HG03439 (cell line): ENCODE data around the gene MED15.
"Not testable (repeated sequence)": the region's sequence is repeated elsewhere in the genome, so short reads cannot be mapped to it uniquely, and the experiment has no call there.

Source experiments
- ATAC-seq: cut with Tn5 transposase; IDR thresholded peaks from one replicate; pipeline ENCODE4 v1.9.1; 2021; ENCODE audit warnings: mild to moderate bottlenecking, moderate library complexity; ENCODE audit not compliant: unreplicated experiment

The MED15 gene

DNA sequence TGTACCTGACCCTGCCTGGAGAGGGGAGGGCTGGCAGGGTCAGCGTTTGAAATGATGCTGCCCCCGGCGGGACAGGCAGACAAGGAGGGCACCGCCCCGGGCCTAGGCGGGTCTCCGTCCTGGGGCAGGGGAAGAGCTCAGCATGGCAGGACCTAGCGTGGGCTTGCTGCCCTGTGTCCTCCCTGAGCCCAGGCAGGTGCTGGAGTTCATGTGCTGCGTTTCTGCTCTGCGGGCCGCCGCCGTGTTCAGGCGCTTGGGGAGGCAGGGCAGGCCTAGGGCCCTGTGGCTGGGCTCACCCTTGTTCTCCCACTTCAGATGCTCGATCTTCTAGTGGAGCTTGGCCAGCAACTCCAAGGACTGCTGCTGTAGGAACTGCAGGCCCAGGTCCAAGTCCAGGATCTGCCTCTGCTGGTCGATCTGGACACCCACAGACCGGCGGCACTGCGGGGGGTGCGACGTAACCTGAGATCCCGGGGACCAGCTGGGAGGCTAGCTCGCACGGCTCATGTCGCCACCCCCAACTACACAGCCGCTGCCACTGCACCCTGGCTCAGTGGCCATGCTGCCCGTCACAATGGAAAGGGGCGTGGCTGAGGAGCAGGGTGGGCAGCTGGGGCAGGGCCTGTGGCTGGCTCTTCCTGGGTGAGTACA is 84.4 kb downstream of the MED15 start:
- ATAC-seq, result no peak

GRCh38 chr22:20594038-20594437 is 86.6 kb downstream of the MED15 start:
- ATAC-seq, result not testable (repeated sequence)

GRCh38 chr22:20594486-20594885 is 87.1 kb downstream of the MED15 start:
- ATAC-seq, result not testable (repeated sequence)

DNA sequence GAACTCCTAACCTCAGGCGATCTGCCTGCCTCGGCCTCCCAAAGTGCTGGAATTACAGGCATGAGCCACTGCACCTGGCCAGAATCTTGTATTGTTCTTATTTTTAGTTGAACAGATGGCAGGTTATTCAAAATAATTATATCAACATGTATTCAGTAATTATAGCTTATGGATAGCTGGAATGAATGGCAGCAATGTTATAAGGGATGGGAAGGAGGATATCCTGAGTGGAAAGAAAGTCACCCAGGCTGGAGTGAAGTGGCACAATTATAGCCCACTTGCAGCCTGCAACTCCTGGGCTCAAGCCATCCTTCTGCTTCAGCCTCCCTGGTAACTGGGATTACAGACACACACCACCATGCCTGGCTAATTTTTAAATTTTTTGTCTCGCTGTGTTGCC is 88.1 kb downstream of the MED15 start:
- no peak for ATAC-seq

- ATAC-seq, result no peak
Measured at GRCh38 chr22:20599117-20599516, 91.7 kb downstream of the MED15 start.

DNA sequence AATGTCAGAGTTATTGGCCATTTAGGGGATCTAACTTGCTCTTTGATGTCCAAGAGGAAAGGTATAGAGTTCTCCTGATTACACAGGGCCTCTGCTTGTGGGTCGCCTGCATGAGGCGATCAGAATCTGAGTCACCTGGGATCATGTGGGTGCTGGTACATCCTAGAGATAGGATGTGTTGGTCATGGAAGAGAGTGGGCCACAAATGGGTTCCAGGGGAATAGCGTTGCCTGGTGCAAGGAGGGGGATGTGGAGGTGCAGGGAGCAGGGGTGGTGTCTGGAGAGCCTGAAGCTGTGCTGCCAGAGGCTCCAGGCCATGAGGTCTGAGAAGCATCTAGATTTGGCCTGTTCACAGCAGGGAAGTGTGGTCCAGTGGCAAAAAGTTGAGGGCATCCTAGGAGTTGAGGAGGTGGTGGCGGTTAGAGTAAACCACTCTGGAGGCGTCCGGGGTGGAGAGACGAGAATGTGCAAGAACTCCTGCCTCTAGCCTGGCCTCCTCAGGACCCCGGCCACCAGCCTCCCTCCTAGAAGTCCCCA is 92.8 kb downstream of the MED15 start:
- no peak for ATAC-seq

DNA sequence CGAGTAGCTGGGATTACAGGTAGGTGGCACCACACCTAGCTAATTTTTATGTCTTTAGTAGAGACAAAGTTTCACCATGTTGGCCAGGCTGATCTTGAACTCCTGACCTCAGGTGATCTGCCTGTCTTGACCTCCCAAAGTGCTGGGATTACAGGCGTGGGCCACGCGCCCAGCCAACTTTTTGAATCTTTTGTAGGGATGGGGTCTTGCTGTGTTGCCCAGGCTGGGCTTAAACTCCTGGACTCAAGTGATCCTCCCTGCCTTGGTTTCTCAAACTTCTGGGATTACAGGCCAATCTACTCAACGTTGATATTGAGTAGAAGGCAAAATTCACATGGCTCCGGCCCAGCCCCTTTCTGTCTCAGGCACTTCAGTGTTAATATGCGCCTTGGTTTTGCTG is 93.9 kb downstream of the MED15 start:
- ATAC-seq, result no peak

DNA sequence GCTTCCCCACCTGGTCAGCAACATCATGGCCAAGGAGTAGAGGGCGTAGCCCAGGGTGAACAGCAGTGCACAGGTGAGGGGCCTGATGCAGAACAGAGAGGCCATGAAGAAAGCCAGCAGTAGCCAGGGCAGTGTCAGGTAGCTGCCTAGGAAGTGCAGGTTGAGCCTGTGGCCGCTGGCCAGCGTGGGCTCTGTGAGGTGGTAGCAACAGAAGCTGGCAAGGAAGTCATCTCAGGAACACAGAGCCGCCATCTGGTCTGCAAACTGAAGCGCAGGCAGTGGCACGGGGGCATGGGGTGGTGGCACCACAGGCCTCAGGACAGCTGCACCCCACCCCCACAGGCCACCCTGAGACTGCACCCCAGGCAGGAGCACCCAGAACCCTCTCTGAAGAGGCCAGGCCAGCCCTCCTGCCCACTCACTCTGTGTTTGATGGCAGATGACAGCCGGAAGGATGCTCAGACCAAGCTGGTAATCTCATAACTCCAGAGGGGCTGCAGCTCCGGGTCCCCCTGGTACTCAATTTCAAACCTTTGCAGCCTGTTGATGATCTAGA is 95.3 kb downstream of the MED15 start:
- ATAC-seq, result no peak

GRCh38 chr22:20604092-20604747 is 96.8 kb downstream of the MED15 start:
- no peak for ATAC-seq

GRCh38 chr22:20604776-20605221 is 97.4 kb downstream of the MED15 start:
- no peak for ATAC-seq

GRCh38 chr22:20605328-20605727 is 97.9 kb downstream of the MED15 start:
- no peak for ATAC-seq

DNA sequence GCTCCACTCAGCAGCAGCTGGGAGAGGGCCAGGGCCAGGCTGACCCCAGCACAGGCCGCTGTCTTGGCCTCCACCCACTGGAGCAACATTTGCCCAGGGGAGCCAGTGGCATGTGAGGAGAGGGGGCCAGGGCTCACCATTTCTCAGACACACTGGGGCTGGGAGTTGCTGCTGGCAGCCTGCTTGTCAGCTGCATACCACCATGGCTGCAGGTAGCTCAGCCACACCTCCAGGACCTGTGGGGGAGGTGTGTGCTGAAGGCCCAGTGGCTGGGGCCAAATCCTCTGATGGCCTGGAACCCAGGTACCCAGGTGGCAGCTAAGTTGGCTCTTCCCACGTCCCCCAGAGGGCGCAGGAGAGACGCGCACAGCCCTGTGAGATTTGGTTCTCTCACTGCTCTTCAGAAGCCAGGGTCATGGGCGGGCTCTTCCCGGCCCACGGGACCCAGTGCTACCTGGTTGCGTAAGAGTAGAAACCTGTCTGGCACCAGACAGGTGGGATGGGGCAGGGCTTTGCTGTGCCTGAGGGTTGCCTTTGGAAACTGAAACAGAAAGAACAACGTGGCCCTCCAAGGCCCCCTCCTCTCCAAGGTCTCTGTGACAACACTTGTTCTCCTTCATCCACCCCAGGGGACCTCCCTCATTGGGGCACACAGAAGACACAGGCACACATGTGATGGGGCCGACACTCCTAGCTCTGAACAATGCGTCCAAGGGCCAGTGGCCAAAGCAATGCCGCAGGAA is 98.8 kb downstream of the MED15 start:
- no peak for ATAC-seq

DNA sequence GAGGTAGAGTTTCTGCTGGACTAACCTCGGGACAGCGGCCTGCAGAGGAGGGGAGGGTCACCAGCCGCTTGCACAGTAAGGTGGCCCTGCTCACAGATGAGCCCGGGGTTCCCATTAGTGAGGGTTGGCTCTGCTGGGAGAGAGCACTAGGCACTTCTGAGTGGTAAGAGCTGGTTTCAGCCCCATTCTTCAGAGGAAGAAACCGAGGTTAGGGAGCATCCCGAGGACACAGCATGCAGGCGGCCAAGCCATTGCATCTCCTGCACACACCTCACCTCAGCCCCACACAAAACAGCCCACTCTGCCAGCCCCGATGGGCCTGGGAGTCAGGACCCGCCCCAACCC is 99.3 kb downstream of the MED15 start:
- no peak for ATAC-seq

DNA sequence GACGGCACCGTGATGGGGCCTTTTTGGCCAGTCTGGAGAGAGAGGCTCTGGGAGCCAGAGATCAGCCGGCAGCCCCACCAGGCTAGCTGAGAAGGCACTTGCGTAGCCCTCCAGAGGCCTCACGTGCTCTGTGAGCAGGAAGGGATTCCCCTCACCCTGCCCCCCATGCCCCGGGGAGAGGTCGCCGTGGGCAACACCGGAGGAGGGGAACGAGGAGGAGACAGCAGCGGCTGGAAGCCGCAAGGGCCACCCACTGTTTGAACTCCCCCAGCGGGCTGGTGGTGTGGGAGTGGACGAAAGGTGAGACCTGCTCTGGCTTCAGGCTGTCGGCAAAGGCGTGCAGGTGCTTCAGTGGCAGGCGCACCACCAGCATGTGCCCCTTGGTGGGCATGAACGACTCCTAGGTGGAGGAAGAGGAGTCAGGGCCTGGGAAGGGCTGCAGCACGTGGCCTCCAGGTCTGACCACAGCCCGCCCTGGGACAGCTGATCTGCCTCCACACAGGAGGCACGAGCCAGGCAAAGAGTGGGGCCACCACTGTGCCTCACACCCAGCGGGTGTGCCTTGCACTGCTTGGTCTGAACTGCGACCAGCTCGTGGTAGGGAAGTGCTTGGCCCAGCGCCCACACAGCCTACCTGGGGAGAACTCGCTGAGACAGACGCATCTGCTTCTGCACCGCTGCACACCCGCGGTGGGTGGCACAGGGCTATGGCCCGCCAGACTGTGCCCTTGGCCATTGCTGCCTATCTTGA is 99.9 kb downstream of the MED15 start:
- no peak for ATAC-seq

- ATAC-seq, result no peak
Measured at GRCh38 chr22:20610243-20610686, 102.9 kb downstream of the MED15 start.

DNA sequence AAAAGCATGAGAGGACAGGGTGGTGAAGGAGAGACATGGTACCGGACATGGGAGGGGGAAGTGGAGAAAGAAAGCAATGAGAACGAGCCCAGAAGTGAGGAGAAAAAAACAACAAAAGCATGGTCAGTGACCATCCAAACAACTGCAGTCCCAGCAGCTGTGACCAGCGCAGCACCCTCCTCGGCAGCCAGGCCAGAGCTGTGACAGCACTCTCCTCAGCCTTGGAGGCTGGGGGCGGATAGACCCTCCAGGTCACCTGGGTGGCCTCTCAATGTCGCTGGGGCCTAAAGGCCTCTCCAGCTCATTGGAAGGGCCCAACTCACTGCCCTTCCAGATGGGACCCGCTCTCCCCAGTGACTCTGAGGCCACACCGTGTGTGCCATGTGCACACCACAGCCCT is 103.3 kb downstream of the MED15 start:
- ATAC-seq, result no peak

- ATAC-seq, result no peak
Measured at GRCh38 chr22:20611418-20611817, 104.0 kb downstream of the MED15 start.

- no peak for ATAC-seq
Measured at GRCh38 chr22:20613301-20613700, 105.9 kb downstream of the MED15 start.

GRCh38 chr22:20615021-20615420 is 107.6 kb downstream of the MED15 start:
- no peak for ATAC-seq

DNA sequence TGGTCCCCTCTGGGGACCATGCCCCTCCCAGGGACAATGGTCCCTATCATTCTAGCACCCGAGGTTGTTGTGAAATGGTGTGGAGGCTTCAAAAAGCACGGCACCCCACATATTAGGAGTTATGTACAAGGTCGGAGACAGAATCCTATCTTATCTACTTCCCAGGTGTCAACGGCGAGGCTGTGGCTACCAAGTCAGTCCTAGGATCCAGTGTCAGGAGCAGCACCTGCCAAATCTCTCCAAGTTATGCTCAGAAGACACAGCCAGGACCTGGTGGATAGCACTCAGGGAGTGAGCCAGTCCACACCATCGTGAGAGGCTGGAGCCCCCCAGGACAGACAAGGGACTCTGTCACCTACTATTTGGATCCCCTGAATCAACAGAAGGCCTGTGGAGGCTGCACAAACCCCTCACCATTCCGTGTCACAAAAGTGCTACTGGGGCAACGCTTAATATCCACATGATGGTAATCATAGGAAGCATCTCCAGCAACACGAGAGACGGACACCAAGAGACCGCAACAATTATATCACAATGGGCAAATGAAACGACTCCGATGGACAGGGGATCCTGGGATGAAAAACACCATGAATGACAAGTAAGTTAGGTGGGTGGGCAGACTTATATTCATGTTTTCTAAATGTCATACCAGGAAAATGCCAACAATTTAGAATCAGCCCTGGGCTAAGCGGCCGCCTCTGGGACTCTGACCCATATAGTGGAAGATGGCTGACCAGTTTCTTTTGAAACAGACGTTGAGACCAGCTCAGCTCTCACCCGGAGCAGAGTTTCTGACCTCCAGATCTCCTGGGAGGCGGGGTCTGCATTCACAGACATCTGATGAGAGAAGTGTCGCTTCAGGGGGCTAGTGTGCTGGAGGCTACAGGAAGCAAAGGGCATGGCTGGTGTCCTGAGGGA is 108.4 kb downstream of the MED15 start:
- ATAC-seq, result no peak
